ENCODE measurements around the gene C12orf54. TPM values are rescaled to one million over a fixed set of nuclear protein-coding genes. Genes with fewer than 3 reads are reported as not detected.

C12orf54 gene
- total RNA-seq, 1 donor from 2014 or later, result not detected

Other genes with a start within 250 kb of the C12orf54 start
- gene ZNF641, start 131.6 kb upstream of the C12orf54 start, total RNA-seq, result 11.9 and 18.5 TPM in 2 replicates
- not detected in 2 replicates for gene ANP32D, start 9.9 kb upstream of the C12orf54 start, total RNA-seq
- not detected in 2 replicates for gene OR8S1, start 43.1 kb downstream of the C12orf54 start, total RNA-seq
- not detected in 2 replicates for gene LALBA, start 87.5 kb downstream of the C12orf54 start, total RNA-seq
- 26.3 and 31.0 TPM in 2 replicates for gene KANSL2, start 199.7 kb downstream of the C12orf54 start, total RNA-seq
- 32.9 and 33.8 TPM in 2 replicates for gene CCNT1, start 234.2 kb downstream of the C12orf54 start, total RNA-seq